Endothelial cell of hepatic sinusoid (primary cell): Measurements from ENCODE around the gene ABLIM1.

ENCODE experiments used
- in situ Hi-C: cut with HindIII; loops from 2 replicates; pipeline ENCODE4 v1.10.0; 2017; ENCODE audit warnings: low sequenced_read_pairs

Gene ABLIM1

GRCh38 chr10:114658175-114658574 is at the start of gene ABLIM1:
Gene ABLIM1, minus strand, starts transcription at chr10:114658275. Its CDS starts 75 bp downstream, at chr10:114658200.
- in situ Hi-C loops = no loop called here

- in situ Hi-C loops = no loop called here
Measured at GRCh38 chr10:114706458-114707055, 48.5 kb upstream of the ABLIM1 start.

GRCh38 chr10:114704679-114705078 is 46.6 kb upstream of the ABLIM1 start:
- in situ Hi-C loops = no loop called here

- in situ Hi-C loops = no loop called here
Measured at GRCh38 chr10:114703377-114704107, 45.5 kb upstream of the ABLIM1 start.

- in situ Hi-C loops = loop anchor here (5.0 kb wide), 1 partner anchor 74 kb away; no protein-coding TSS in a partner anchor
Measured at GRCh38 chr10:114698271-114699061, 40.4 kb upstream of the ABLIM1 start.

- in situ Hi-C loops = loop anchor here (5.0 kb wide), 1 partner anchor 75 kb away; no protein-coding TSS in a partner anchor
Measured at GRCh38 chr10:114697061-114697598, 39.1 kb upstream of the ABLIM1 start.

GRCh38 chr10:114696301-114696700 is 38.2 kb upstream of the ABLIM1 start:
- in situ Hi-C loops = loop anchor here (5.0 kb wide), 1 partner anchor 76 kb away; no protein-coding TSS in a partner anchor

GRCh38 chr10:114694752-114695151 is 36.7 kb upstream of the ABLIM1 start:
- in situ Hi-C loops = loop anchor here (5.0 kb wide), 1 partner anchor 78 kb away; no protein-coding TSS in a partner anchor

- in situ Hi-C loops = no loop called here
Measured at GRCh38 chr10:114694062-114694461, 36.0 kb upstream of the ABLIM1 start.

- in situ Hi-C loops = no loop called here
Measured at GRCh38 chr10:114691442-114691941, 33.4 kb upstream of the ABLIM1 start.

- in situ Hi-C loops = no loop called here
Measured at GRCh38 chr10:114688786-114689185, 30.7 kb upstream of the ABLIM1 start.

- in situ Hi-C loops = no loop called here
Measured at GRCh38 chr10:114687459-114687858, 29.4 kb upstream of the ABLIM1 start.

GRCh38 chr10:114686013-114686412 is 27.9 kb upstream of the ABLIM1 start:
- in situ Hi-C loops = no loop called here

GRCh38 chr10:114685456-114685855 is 27.4 kb upstream of the ABLIM1 start:
- in situ Hi-C loops = no loop called here

- in situ Hi-C loops = no loop called here
Measured at GRCh38 chr10:114684822-114685209, 26.7 kb upstream of the ABLIM1 start.

- in situ Hi-C loops = no loop called here
Measured at GRCh38 chr10:114684084-114684821, 26.2 kb upstream of the ABLIM1 start.

GRCh38 chr10:114683593-114683992 is 25.5 kb upstream of the ABLIM1 start:
- in situ Hi-C loops = no loop called here

- in situ Hi-C loops = no loop called here
Measured at GRCh38 chr10:114683162-114683561, 25.1 kb upstream of the ABLIM1 start.

GRCh38 chr10:114682532-114682931 is 24.5 kb upstream of the ABLIM1 start:
- in situ Hi-C loops = no loop called here

GRCh38 chr10:114682121-114682520 is 24.0 kb upstream of the ABLIM1 start:
- in situ Hi-C loops = no loop called here
